ENCODE measurements around the gene TPD52L2.
A peak's percentile ranks its signal among the peaks of the same experiment; 100 is the strongest.

Gene TPD52L2

DNA sequence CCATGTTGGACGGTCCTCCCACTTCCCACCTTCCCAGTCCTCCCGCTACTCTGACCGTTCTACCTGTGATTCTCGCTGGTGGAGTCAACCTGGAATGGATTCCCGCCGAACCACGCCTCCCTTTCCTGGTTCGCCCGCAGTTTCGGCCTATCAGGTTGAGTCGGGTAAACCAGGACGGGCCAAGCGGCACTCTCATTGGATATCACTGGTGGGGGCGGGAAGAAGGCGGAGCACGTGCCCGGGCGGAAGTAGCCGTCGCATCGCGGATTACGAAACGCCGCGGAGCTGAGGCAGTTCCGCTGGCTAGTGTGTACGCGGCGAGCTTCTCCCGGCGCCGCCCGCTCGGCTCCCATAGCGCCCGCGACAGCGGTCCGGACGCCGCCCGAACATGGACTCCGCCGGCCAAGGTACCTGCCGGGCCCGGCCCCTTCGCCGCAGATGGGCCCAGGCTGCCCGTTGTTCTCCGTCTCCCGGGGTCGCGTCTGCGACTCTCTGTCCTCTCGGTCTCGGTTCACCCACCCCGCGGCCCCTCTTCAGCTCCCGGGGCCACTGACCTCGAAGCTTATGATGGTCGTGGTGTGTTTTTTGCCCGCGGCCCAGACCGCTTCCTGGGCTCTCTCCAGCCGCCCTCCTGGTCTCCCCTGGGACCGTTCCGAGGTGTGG, at the start of gene TPD52L2:
Gene TPD52L2, plus strand, starts transcription at position 293 of the 663 bp plus-strand sequence. Its CDS starts 96 bp downstream, at position 389.
- peak; percentile 99 for DNase-seq

DNA sequence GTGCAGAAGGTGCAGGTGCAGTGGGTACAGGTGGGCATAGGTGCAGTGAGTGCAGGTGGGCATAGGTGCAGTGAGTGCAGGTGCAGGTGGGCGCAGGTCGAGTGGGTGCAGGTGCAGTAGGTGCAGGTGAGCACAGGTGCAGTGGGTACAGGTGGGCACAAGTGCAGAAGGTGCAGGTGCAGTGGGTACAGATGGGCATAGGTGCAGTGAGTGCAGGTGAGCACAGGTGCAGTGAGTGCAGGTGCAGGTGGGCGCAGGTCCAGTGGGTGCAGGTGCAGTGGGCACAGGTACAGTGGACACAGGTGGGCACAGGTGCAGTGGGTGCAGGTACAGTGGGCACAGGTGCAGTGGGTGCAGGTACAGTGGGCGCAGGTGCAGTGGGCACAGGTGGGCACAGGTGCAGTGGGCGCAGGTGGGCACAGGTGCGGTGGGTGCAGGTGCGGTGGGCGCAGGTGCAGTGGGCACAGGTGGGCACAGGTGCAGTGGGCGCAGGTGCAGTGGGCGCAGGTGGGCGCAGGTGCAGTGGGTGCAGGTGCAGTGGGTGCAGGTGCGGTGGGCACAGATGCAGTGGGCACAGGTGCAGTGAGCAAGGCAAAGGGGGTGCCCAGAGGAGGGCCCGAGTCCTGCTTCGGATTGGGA, 49.3 kb upstream of the TPD52L2 start:
- DNase-seq, result no peak

DNA sequence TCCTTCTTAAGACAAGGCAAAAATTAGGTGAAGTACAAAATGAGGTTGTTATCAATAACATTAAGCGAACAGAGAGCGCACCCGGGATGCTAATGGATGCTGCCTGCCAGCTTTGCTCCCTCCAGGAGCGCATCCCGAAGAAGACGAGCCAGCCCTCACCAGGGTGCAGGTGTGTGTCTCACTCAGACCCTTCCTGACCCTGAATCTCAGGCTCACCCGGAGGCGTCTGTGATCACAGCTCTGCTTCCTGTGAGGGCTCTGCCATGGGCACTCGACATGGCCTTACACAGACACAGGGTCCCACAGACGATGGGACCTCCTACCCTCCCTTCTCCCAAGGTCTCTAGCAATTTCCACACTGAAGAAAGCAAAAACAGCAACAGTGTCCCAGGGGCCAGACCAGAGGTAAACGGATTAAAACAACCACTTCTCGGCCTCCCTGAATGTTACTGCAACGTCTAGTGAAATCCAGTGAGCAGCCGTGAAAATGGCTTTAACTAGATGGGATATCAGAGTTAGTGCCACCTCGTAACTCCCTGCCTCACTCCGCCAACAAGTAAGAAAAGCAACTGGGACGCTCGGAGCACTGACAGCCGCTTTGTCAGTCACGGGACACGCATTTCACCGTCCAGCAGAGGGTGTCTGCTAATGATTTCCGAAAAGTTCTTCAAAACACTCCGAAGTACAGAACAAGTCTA, 45.7 kb upstream of the TPD52L2 start:
- DNase-seq, result no peak

DNA sequence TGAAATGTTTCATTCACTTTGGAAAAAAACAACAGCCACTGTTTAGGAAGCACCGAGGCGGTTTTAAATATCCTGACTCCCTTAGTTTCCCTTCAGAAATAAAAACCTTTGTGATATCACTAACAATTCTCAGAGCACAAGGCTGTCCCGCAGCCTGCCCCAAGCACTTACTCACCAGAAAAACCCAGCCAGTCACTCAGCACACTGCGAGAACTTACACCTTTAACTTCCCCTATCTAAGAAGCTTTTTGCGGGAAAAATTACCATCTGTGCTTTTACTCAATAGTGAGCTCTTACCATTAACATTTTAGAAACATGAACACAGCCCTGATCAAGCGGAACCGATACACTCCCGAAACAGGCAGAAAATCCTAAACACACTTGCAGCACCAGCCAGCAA, 43.3 kb upstream of the TPD52L2 start:
- no peak for DNase-seq

DNA sequence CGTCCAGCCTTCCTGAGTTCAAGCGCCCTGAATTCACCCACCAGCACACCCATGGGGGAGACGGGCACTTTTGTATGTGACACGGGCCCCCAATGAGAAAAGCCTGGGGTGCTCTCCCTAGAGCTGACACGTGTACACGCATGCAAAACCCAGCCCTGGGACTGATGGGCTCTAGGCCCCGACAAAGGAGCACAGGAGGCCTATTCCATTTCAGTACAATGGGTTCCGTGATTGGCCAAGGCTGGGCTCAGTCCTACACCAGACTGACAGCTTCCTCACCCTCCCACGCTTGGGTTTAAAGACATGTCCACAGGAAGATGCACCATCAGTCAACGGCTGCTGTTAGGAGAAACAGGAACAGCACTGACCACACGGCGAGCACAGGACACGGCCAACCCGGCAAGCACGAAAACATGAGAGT, 42.8 kb upstream of the TPD52L2 start:
- no peak for DNase-seq

DNA sequence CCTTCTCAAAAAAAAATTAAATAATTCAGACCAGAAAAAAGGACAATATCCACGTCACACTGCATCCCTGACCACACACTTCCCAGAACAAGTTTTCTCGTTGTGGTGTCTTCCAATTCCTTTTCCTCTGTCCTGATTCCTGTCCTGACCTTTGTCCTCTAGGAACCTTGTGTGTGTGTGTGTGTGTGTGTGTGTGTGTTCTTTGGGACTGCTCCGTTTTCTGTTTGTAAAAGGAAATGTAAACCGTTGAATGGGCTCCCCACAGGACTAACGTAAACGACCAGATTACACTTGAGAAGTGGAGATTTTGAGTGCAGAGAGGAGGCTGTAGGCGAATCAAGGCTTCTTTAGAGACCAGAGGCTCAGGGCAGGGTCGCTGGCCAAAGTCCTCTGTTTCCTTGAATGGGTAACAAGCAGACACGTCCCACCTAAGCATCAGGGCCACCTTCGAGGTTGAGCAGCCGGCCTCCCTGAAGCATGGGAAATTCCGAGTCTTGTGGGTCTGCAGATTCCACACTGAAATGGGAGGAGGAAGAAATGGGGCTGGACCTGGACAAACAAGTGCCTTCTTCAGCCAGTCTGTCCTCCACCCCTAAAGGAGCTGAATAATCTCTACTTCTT, 41.3 kb upstream of the TPD52L2 start:
- no peak for DNase-seq

DNA sequence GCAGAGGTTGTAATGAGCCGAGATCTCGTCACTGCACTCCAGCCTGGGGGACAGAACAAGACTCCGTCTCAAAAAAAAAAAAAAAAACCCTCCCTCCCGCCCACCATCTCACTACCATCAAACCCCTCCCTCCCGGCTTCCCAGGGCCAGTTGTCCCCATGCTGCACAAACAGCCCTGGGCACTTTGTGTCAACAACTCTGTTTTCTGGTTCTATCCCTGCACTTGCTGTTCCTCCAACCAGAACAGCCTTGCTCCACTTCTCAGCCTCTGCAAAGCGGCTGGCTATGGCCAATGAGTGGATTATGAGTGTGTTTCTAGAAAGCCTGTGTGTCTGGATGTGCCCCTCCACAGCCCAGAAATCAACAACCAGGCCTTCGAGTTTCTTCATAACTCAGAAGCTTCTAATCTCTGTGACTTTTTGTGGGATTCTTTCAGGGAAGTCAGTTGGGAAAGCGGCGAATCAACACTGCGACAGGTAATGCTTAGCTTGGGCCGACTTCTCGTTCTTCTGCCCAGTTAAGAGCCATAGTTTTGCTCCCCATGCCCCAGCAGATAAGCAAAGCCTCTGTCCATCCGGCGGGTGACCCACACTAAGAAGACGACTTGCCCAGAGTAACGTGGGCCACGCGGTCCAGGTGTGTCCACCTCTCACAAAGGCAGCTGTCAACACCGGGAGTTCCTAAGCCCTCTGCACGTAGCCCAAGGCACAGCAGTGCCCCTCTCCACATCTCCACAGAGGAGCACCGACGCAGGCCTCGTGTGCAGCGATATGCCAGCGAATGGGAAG, 39.5 kb upstream of the TPD52L2 start:
- no peak for DNase-seq

DNA sequence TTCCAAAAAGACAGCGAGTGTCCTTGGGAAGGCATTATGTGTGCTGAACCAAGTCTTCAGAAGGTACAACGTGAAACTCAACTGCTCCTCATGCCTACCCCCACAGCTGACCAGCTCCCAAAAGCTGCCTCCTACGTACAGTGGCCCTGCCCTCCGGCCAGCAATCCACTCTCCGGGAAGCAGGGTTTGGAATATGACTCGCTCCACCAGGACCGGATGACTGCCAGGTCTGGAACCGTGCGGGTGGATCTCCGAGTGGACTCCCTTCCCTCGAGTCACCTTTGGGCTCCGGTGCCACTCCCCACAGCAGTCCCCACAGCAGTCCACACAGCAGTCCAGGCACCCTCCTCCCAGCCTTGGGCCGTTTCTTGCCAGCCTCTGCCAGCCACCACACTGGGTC, 38.3 kb upstream of the TPD52L2 start:
- DNase-seq, result no peak

DNA sequence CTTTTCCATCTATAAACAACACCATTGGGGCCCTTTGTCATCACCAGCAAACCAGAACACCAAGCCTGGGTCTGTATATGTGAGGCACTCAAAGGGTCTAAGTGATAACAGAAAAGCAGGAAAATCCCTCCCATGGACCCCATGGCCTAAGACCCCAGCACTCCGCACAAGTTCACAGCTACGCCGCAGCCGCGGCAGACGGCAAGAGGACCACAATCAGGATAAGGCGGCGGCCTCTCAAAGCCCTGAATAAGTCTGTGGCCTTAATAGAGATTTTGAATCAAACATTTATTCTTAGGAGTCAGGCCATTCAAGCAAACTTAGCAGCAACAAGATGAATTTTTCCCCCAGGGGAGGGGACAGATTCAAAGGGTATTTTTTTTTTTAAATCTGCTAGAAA, 36.9 kb upstream of the TPD52L2 start:
- DNase-seq, result no peak

DNA sequence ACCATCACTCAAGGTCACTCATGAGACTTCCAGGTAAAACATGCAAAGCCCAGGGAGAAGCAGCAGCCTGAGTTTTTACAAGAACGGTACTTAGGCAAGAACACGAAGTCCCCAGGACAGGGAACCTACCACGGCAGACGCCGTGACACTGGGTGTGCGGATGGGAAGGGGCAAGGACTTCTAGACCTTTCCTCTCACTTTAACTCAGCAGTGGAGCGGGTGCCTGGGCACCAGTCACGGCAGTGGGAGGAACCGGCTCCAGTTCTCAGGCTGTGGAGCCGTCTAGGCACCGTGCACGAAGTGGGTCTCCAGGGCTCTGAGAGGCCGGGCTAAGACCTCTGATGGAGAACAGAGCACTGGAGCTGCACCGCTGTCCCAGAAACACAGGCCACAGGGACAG, 36.5 kb upstream of the TPD52L2 start:
- DNase-seq, result no peak

DNA sequence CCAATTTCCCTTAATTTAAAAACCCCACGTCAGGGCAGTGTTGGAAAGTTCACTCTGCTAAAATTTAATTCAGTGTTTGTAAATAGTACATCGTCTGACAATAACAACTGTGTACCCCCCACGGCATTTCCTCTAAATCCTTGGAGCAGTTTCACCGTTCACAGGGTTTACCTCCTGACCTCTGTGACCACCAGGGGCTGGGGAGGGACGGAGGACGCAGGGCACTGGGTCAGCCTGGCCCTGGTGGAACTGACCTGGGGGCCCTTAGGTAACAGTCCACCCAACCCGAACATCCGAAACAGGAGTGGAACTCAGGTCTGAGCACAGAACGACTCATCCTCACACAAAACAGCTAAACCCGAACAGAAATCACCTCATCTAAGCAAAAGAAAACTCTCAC, 36.1 kb upstream of the TPD52L2 start:
- DNase-seq, result no peak

DNA sequence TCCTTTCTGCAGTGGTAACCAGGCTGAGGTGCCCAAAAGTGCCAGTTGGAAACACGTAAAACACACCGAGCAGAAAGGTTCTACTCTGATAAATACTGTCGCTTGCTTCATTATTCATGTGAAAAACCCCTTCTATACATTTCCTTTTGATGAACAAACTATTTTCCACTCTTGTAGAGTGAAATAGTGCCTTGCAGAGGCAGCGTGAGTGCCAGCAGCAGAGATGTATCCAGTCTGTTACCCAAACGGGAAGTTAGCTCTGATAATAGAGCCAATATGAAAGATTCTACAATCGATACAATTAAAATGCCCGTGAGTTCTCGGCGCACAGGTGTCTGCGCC, 35.5 kb upstream of the TPD52L2 start:
- no peak for DNase-seq

DNA sequence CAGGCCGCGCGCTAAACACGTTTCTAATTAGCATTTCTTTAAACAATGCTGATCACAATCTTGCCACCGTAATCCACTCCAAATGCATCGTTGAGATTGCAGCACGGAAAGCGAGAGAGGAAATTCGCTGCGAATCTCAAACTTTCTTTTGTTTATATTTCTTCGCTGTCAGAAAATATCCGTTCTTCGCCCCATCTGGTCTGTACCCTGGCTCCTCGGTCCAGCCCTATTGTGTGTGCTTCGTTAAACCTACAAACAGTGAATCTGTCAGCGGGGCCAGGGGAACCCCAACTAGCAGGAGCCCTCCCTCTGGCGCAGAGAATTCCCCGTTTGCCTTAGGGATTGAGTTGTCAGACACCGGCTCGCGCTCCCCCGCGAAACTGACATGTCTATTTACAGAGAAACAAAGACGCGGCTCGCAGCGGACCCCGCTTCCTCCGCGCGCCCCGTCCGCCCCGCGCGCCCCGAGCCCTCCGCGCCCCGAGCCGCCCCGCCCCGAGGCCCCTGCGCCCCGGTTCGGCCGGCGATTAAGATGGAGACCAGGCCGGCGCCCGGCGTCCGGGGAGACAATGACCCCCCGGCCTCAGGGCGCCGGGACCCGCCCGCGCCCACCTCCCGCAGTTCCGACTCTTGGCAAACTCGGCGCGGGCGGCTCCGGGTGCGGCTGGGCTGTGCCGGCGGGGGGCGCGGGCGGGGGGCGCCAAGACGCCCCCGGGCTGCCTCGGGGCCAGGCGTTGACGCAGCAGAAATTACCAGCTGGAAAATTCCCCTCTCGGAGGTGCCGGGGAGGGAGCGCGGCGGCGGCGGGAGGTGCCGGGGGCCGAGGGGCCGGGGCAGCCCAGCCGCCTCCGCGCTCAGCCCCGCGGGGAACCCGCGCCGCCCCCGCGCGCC, 34.9 kb upstream of the TPD52L2 start:
- no peak for DNase-seq

DNA sequence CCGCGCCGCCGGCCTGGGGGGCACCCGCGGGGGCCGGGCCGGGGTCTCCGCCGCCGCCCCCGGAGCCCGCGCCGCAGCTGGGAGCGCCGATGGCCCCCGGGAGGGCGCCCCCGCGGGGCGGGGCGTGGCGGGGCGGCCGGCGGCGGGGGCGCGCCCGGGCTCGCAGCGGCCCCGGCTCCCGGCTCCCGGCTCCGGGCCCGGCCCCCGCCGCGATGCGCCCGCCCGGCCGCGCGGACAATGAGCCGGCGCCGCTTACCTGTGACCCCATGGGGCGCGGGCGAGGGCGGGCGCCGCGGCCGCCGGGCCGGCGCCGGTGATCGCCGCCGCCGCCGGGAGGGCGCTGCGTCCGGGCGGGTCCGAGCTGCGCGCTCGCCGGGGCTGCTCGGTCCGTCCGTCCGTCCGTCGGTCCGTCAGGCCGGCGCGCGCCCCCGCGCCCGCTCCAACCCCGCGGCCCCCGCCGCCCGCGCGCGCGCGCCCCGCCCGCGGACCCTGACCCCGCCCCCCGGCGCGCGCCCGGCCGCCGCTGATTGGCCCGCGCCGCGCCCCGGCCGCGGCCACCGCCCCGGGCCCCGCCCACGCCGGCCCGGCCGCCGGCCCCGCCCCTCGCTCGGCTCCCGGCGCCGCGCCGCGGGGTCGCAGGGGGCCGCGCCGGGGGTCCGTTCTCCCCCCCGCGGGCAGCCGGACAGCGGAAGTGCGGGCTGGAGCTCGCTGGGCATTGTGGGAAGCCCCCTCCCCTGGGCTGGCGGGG, 34.1 kb upstream of the TPD52L2 start, which contains the start of gene ZBTB46:
Gene ZBTB46, minus strand, starts transcription at position 424 of the 748 bp plus-strand sequence. CDS start 40,507 bp downstream, outside the sequence.
- DNase-seq, result peak; percentile 36

DNA sequence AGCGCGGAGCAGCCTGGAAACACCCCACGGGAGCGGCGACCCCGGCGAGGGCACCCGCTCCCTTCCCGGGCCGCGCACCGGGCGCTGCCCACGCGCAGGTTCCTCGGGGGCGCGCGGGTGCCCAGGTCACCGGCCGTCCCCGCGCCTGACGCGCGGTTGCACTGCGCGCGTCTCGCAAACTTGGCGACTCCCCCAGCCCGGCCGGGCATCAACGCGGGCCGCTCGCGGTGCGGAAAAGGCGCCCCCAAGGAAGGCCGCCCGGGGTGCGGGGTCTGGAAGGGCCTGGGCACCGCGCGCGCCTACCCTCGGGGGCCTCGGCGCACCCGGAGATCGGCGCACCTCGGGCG, 33.5 kb upstream of the TPD52L2 start:
- no peak for DNase-seq

DNA sequence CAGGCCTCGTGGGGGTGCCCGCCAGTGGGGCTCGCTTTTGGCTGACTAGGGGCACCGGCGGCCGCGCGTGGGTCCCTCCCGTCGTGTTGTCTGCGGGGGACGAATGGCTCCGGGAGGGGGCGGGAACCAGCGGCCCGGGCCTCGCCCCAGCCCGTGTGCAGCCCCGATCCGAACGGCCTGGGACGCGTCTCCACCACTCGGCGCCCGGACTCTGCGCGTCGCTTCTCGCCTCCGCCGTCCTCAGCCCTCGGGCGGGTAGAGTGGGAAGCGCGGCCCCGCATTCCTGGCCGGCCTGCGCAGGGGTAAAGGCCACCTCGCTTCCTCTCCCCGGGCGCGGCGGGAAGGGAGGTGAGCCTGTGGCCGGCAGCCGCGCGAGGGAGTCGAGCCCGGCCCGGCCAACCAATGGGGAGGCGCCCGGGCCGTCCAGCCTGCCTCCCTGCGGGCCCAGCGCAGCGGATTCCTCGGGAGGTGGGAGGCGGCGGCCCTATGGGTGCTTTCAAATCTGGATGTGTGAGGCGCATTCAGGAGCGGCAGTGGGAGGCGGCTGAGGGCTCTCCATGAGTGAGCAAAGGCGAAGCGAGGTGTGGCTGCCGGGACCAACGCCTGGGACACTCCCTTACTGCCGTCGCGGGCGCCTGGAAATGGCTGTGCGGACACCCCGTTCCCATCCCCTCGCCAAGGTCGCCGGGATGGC, 32.9 kb upstream of the TPD52L2 start:
- DNase-seq, result no peak

DNA sequence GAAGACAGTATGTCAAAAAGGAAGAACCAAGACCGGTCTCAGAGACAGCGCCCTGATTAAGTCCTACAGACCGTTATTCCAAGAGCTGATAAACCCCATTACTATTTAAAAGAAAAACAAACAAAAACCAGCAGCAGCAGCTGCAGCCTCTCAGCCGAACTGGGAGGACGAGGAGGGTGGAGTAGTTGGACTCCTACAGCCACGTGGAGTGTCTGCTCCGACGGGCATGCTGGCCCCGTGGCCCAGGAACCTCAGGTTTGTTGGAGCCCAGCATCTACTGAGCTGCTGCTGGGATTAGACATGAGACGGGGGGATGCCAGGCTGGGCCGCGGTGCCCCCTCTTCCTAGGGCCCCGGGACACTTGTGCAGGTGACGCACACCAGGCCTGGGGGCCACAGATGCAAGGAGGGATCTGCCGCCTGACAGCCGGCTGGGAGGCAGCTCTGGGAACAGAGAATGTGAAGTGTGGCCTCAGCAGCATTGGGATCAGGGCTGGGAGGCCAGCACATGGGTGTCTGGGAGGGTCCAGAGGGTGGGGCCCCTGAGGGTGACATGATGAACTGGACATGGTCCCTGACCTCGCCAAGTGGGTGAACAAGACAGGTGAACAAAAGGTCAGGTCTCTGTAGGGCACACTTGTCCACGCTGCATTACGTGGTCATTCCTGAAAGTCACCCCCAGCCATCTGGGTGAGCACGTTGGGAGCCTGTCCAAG, 31.1 kb upstream of the TPD52L2 start:
- DNase-seq, result no peak

DNA sequence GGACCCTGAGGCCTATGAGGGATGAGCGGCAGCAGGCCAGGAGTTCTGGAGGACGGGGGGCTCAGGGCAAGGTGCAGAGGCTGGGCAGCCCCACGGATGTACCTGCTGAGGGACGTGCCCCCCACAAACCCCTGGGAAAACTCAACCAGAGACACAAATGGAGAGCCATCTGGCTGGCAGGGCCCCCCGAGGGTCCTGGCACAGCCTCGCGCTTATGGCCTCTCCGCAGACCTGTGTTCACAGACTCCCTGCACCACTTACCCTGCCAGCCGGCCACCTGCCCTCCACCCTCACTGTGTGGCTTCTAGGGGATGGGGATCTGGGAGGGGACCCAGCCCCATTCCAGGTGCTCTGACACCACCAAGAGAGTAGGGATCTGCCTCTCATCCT, 30.6 kb upstream of the TPD52L2 start:
- no peak for DNase-seq

DNA sequence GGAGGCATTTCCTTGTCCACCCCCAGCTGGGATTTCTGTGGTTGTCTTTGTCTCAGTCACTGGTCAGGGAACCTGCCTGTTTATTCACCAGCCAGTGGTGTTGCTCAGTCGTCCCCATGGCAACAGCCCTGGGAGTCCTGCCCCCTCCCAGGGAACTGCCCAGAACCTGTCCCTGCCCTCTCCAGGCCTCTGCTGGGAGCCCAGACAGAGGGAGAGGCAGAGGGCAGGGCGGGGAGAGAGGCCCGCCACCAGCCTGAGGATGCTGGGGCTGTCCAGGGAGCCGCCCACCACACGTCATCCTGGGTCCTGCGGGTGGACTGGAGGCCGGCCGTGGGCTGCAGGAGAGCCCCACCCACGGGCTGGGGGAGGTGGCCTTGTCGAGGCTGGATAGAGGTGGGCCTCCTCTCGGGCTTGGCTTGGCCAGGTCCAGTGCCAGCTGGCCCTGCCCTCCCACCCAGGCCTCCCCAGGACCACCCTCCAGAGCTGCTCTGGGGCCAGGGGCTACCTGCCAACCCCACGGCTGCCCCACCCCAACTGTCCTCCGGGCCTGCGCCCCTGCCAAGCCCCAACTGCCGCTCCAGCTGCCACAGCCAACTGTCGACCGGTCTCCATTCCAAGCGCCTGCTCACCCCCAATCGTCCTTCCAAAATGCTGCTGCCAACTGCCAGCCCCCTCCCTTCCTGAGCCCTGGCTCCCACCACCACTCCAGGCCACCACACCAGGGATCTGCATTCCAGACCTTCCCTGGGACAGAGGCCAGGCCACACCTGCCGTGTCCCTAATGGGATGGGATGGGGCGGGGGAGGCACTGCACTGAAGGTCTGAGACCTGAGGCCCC, 29.8 kb upstream of the TPD52L2 start:
- DNase-seq, result no peak

Data from activated CD4-positive, alpha-beta T cell treated with anti-CD3 and anti-CD28 coated beads, Interleukin-10, Interleukin-2, amounts not matched to agents 100 ng/mL and 50 ng/mL, durations not matched to agents 16 hours and 8 hours (primary cell).